ENCODE measurements around the gene PUM2.
A peak's percentile ranks its signal among the peaks of the same experiment; 100 is the strongest.
"Not testable (repeated sequence)": the region's sequence is repeated elsewhere in the genome, so short reads cannot be mapped to it uniquely, and the experiment has no call there.

The PUM2 gene

DNA sequence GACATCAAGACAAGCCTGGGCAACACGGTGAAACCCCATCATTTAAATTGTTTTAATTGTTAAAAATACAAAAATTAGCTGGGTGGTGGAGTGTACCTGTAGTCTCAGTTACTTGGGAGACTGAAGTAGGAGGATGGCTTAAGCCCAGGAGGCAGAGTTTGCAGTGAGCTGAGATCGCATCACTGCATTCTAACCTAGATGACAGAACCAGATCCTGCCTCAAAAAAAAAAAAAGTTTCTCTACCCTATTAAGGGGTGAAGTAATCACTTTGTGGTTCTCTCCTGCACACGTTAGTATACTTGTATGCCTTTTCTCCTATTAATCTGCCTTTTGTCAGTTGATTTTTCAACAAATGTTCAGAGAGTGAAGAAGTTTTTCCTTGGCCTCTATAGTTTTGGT, 18.1 kb upstream of the PUM2 start:
- no peak for DNase-seq

DNA sequence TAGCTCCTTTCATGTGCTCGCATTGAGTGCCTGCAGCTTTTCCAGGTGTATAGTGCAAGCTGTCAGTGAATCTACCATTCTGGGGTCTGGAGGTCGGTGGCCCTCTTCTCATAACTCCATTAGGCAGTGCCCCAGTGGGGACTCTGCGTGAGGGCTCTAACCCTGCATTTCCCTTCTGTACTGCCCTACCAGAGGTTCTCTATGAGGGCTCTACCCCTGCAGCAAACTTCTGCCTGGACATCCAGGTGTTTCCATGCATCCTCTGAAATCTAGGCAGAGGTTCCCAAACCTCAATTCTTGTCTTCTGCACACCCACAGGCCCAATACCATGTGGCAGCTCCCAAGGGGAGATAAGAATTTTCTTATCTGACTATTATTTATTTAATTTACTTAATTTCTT, 17.3 kb upstream of the PUM2 start:
- not testable (repeated sequence) for DNase-seq

DNA sequence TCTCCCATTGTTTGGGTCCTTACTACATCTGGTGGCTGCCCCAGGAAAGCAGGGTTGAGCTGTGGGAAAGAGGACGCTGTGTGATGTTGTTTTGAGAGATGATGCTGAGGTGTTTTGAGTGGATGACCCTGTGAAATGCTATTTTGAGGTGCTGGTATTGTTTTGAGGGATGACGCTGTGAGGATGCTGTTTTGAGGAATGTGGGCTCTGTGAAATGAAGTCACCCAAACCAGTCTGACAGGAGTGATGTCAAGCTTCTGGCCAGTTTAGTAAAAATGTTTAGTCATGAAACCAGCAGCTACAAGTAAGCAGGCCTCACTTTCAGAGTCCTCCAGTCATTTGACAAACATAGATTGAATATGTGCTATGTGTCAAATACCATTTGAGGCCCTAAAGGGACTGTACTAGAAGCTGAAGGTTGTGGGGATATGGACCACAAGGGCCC, 16.1 kb upstream of the PUM2 start:
- no peak for DNase-seq

DNA sequence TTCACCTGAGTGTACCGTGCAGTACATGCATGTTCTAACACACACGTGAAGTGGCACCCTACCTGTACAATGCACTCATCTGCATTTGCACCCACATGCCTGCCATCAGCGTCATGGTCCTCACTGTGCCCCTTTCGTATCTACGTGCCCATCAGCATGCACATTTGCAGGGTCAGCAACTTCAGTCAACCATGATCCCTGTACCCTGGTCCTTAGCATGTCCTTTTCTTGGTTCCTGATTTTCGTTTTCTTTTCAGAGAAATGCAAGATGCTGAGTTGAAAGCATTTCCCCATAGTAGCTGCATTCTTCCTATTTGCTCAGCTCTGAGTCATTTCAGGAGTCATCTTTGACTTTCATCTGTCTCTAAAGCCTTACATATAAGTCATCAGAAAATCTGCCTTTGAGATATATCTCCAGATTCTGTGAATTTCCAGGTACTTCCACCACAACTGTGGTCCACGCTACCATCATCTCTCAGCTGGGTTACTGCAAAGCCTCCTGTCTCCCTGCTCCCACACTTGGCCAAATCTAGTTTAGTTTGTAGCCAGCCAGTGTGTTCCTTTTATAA, 14.7 kb upstream of the PUM2 start:
- no peak for DNase-seq

DNA sequence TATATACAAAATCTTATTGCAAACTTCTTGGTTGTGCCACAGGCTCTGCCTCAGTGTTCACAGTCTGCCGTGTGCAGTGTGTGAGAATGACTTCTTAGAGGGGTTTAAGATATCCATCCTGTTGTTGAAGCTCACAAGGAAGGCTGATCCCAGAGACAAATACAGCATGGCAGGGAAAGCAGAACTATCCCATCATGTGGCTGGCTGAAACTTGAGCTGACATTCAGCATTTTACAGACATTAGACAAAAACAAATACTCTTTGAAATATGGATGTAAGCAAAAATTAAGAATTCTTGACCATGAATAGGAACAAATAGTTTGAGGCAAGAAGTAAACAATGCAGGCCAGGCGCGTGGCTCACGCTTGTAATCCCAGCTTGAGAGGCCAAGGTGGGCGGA, 12.9 kb upstream of the PUM2 start:
- no peak for DNase-seq

DNA sequence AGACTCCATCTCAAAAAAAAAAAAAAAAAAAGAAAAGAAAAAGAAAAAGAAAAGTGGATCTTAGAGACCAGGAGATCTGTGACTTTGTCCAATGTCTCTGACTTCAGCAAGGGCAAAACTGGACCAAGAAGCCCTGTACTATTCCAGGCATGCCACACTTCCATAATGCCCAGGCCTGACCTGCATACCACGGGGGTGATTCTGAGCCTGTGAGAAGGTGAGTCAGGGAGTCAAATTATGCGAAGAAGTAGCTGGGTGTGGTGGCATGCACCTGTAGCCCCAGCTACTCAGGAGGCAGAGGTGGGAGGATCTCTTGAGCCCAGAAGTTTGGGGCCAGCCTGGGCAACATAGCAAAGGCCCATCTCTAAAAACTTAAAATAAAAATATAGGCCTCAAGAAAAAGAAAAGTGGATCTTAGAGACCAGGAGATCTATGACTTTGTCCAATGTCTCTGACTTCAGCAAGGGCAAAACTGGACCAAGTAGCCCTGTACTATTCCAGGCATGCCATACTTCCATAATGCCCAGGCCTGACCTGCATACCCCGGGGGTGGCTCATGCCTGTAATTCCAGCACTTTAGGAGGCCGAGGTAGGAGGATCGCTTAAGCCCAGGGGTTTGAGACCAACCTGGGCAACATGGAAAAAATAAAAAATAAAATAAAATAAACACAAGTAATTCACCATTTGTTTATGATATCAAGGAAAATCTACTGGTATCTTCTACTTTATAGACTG, 12.2 kb upstream of the PUM2 start:
- no peak for DNase-seq

DNA sequence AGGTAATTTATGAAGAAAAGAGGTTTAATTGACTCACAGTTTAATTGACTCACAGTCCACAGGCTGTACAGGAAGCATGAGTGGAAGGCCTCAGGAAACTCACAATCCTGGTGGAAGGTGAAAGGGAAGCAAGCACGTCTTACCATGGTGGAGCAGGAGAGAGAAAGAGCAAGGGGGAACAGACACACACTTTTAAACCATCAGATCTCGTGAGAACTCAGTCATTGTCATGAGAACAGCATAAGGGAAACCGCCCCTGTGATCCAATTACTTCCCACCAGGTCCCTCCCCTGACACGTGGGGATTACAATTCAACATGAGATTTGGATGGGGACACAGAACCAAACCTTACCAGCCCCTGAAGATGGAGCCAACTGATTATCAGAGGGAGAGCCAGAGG, 11.2 kb upstream of the PUM2 start:
- DNase-seq = no peak

DNA sequence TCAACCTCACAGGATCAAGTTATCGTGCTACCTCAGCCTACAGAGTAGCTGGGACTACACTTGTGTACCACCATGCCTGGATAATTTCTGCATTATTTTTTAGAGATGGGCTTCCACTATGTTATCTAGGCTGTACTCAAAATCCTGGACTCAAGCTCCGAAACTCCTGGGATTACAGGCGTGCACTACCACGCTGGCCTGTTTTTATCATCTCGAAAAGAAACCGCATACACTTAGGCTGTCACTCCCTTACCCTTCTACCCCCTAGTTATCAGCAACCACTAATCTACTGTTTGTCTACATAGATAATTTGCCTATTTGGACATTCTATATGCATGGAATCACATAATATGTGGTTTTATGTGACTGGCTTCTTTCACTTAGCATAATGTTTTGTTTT, 8.5 kb upstream of the PUM2 start:
- no peak for DNase-seq

DNA sequence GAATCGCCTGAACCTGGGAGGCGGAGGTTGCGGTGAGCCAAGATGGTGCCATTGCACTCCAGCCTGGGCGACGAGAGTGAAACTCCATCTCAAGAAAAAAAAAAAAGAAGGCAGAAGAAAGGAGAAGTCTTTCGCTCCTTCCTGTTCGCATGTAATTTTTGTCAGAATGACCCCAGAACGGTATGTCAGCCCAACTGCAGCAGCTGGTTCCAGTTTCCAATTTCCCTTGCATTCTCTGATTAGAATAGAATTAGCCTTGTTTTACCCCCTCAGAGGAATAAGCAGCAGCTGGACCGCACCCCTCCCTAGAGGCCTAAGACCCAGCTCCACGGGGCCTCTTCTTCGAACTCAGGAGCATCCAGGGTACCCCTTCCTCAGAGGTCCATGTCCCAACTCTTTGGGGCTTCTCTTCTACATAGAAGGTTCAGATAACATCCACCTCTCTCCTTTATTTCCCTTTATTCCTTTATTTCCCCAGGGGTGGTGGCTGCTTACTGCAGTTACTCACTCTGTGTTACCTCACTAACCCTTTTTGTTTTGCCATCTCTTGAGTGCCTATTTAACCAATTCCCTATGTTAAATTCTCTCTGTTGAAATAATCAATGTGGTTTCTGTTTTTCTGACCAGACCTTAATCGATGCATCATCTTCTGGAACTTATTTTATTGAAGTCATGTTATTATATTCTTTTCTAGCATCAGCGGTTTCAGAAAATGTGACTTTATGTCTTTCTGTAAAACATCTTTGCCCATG, 7.2 kb upstream of the PUM2 start:
- no peak for DNase-seq

DNA sequence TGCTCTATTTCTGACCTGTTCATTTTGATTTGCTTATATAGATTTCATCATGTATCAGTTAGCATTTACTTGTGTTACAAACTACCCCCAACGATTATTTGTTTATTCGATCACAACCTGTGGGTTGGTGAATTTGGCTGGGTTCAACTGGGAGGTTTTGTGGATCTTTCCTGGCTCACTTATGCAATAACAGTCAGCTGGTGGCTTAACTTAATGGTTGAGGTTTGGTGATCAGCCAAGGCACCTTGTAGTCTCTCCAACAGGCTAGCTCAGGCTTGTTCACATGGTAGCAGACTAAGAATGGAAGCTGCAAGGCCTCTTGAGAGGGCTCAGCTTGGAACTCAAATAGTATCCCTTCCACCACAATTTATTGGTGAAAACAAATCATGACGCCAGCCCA, 5.4 kb upstream of the PUM2 start:
- no peak for DNase-seq

DNA sequence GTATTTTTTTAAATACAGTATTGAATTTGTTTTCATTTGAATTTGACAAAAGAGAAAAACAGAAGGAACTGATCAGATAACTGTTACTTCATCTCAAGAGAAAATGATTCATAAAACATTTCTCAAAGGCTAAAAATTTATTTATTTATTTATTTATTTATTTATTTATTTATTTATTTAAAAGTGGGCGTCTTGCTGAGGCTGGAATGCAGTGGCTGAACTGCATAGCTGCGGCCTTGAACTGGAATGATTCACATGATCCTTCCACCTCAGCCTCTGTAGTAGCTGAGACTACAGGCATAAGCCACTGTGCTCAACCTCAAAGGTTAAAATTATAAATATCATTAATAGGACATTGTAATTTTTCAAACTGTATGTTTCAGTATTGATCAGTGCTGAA, 4.5 kb upstream of the PUM2 start:
- no peak for DNase-seq

DNA sequence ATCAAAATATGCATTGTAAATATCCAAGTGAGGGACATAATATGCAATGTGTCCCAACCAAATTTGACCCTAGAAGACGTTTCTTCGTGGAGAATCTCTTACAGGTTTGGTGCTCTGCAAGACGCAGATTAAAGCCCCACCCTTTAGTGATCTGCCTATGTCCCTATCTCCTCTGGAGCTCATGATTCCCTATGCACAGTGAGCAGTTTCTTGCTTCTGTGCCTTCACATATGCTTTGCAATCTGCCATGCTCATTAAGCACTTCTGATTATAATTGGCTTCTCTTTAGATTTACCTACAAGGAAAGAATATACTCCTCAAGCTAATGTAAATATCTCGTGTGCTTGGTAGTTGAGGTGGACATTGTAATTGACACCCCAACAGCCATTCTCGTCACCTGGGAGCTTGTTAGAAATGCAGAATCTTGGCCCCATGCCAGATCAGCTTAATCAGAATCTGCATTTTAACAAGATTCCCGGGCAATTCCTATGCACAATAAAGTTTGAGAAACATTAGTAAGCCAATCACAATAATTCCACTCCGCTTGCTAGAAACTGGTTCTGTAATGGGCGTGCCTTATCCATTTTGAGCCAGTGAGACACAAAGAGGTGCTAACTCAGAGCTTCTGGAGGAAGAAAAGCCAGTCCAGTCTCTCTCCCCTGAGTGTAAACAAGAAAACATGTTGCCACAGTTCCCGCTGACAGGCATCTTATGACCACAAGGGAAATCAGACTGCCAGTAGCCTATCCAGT, 2.8 kb upstream of the PUM2 start:
- no peak for DNase-seq

DNA sequence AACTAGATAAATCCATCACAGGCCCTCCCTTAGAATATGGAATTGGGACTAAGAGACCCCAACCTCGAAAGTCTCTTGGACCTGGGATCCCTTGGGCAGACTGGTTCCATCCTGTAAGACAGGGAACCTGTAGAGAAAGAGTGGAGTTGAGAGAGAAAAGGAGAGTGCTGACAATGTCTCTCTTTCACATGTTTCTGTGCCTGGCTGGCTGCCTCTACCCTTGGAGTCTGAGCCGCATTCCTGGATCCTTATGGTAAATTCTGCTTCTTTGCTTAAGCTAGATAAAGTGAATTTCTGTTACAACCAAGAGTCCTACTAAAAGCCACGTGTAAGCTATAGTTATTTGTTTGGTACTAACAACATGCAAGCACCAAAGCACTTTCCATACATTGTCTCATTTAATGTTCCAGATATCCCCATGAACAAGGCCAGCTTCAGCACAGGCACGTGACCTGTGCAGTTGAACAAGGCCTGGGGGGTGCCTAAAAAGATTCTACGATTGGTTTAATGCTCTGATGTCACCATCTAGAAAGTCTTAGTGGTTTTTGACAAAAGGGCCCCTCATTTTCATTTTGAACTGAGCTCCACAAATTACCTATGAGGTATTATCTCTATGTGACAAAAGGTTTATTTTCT, 2.1 kb upstream of the PUM2 start:
- no peak for DNase-seq

DNA sequence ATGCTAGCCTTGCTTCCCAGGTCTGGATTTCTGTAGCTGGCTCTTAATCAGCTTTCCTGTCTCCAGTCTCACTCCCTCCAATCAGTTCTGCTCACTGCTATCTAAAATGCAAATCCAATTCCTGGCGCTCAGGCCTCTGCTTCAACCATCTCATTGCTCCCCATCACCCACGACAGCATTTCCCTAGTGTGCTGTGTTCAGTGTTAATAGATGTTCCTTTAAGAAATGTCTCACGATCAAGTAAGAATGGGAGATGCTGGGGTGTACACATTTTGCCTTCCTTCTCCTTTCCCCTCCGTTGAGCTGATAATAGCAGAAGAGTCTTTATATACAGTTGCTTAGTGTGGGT, 1.6 kb upstream of the PUM2 start:
- no peak for DNase-seq

DNA sequence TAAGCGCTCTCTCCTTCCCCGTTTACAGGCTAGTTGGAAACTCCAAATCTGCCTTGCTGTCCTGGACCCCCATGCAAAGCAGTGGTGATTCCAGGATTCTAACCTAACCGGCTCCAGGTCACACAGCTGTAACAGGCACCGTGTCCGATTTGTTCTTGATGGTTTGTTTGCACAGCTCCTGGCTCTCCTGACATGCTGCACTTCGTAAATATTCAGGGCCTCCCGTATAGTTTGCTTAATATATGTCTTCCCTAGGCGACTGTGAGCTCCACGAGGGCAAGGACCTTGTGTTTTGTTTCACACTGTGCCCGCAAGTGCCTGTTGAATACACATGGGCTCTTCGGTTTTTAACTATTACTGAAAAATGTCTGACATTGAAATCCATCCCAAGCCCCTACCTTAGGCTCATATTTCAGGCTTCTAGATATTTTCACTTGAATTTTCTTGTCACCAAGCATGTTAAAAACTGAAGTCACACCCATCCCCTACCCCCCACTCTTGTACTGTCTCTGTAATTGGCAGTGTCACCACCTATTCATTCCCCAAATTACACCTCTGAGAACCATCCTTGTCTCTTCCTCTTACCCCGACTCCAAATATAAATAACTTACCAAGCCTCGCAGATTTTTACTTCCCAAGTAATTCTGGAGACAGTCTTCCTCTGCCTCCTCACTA, 1.0 kb upstream of the PUM2 start:
- DNase-seq = no peak

DNA sequence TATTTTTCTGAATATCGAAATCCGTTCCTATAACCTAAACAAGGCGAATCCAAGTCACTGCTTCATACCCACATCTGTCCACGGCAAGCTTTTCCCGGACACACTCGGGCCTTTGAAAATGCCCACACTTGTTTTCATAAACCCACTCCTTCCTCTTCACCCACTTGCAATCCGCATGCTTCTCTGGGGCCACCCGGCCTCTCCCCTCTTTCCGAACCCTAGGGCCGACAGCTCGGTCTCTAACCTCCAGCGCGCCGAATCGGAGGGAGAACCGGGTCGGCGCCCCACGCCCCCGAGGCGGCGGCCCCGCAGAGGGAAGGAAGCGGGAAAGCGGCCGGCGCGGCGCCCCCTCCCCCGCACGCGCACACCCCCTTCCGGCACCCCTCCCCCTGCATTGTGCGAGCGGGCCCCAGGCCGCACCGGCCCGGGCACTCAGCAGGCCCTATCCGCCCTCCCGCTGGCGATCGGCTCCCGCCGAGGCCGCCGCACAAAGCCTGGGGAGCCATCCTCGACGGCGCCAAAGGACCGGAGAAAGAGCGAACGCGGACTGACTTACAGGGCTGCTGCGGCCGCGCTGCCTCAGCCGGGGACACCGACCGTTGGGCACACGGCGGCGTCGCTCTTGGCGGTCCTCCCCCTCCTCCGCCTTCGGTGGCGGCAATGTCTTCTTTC, 467 bp downstream of the PUM2 start:
- DNase-seq = peak; percentile 82

DNA sequence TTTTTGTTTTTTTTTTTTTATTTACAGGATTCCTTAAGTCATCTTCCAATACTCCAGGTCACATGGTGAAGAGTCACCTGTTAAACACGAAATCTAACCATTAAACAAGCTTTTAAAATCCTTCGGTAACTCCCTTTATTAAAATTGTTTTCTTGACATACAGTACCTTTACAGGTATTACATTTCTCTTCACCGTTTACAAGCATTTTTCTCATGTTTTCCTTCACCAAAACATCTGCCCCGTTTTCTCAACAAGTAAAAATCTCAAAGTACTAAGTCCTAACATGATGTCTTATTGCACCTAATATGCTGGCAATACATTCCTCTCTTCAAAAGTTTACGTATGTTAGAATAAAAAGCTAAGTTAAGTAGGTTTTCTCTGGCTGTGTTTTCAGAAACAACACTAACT, 1.1 kb downstream of the PUM2 start:
- DNase-seq = no peak

DNA sequence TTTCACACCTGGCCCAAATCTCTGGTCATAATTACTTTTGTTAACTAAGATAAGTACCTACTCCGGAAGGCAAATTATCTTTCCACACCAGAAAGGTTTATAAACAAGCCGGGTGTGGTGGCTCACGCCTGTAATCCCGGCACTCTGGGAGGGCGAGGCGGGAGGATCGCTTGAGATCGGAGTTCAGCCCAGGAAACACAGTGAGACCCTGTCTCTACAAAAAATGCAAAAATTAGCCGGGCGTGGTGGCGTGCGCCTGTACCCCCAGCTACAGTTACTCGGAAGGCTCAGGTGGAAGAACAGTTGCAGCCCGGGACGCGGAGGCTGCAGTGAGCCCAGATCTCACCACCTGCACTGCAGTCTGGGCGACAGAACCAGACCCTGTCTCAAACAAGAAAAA, 2.1 kb downstream of the PUM2 start:
- DNase-seq = no peak

DNA sequence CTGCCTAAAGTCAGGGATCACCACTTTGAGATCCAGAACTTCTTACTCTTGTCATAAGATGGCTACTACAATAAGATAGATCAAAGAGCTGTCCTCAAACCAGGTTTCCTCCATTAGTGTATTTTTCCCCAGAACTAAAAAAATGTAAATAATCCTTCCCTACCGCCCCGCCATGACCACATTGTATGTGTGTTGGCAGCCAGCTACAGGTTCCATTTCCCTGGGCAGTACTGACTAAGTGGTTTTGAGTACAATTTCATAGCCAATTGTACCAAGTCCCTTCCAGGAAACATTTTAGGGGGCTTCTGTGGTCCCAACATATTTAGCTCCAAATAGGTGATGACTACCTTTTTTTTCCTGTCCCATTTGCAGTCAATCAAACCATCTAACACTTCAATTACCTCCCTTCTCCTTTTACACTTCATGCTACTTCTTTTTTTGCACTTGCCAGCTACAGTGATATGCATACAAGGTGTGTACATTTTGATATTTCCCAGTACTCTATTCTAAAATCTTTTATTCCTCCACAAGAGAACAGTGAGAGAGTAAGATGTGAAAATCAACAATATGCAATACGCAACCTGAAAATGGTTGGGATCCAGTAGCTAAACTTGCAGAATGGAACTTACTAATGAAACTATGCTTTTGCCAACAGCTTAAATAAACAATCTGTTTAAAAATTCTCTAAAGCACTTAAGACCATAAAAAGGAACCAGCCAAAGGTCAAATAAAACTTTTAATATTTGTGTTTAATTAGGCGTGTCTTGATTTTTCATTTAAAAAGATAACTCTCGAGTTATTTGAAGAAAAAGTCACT, 3.9 kb downstream of the PUM2 start:
- DNase-seq = no peak

DNA sequence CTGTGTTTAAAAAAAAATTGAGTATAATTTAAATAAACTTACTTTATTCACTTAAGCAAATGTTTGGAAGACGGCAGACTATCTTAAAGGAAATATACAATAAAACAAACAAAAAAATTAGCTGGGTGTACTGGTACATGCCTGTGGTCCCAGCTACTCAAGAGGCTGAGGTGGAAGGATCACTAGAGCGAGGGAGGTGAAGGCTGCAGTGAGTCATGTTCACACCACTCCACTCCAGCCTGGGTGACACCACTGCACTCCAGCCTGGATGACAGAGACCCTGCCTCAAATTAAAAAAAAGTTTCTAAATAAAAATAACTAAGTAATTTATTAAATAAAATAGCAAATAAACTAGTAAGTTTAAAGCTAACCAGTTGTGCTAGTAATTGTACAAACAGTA, 7.5 kb downstream of the PUM2 start:
- no peak for DNase-seq

DNA sequence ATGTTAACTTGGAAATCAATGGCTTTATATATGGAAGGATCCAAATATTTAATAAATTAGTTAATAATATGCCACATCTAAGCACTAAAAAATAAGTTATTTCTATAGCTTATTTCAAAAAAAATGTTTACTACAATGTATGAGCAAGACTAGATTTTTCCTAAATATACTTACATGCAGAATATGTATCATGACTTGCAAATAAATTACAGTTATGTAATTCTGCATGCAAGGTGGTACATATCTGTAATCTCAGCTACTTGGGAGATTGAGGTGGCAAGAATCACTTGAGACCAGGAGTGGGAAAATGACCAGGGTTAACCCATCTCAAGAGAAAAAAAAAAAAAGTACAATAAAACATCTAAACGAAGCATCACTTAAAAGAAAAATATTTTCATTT, 11.6 kb downstream of the PUM2 start:
- no peak for DNase-seq
